ENCODE results near the gene PLPP4. TPM values are rescaled to one million over a fixed set of nuclear protein-coding genes. Genes with fewer than 3 reads are reported as not detected.

Gene PLPP4
- total RNA-seq, 1 donor from 2014 or later: not detected

DNA sequence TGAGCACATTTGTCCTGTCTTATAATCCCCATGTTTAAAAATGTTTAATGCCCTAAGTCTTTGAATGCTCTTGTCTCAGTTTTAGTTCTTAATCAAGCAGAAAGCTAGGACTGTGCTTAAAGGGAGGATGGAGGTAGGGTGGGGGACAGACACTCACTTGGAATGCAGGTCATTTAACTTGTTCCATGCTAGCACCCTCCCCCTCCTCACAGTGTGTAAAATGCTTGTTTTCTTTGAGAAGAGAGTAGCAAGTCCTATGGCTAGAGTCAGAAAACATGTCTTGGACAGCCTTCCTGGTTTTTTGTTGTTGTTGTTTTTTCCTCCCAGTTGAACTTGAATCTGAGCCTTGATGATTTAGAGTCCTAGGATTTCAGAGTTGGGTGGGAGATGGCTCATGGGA is 114.2 kb downstream of the PLPP4 start:
- intact Hi-C loops (cut with micrococcal nuclease): no loop called here

DNA sequence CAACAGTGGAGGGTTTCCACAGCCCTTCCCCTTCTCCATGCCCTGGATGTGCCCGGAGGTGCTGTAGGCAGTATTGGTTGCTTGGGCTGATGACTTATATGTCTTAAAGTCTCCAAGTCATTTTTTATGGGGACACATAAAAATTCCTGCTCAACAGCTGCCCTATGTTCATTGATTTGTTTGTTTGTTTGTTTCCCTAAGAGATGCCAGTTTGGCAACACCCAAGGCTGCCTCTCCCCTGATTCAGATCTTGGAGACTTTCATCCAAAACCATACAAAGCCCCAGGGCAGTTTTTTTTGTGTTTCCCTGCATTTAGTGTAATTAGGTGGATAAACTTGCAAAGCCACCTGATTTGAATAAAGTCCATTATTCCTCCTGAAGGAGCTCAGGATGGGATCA is 115.3 kb downstream of the PLPP4 start:
- intact Hi-C loops (cut with micrococcal nuclease): no loop called here

DNA sequence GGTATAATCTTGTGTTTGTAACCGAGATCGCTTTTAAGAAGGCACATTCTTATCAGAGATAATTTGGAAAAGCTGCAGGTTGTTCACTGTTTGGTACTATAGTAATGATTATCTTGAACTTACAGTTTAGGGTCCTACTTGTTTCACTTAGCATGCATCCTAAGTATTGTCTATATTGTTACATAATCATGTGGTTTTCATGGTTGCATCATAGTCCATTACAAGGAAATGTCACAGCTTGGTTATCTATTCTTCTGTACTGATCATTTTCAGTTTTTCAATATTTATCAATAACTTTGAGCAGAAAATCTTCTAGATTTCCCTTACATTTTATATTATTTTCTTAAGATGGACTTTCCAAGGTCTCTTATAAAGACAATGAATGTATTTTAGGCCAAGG is 116.3 kb downstream of the PLPP4 start:
- intact Hi-C loops (cut with micrococcal nuclease): no loop called here

DNA sequence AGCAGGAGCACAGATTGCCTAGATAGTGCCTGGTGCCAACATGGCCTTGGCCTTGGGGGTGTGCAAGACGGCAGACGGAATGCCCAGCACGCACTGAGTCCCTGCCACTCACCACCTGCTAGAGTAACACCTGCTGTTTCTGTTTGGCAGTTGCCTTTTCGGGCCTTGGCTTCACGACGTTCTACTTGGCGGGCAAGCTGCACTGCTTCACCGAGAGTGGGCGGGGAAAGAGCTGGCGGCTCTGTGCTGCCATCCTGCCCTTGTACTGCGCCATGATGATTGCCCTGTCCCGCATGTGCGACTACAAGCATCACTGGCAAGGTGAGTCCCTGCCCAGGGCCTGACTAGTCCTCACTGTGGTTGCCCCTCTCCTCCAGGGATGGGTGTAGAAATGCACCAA is 118.0 kb downstream of the PLPP4 start:
- intact Hi-C loops (cut with micrococcal nuclease): no loop called here

DNA sequence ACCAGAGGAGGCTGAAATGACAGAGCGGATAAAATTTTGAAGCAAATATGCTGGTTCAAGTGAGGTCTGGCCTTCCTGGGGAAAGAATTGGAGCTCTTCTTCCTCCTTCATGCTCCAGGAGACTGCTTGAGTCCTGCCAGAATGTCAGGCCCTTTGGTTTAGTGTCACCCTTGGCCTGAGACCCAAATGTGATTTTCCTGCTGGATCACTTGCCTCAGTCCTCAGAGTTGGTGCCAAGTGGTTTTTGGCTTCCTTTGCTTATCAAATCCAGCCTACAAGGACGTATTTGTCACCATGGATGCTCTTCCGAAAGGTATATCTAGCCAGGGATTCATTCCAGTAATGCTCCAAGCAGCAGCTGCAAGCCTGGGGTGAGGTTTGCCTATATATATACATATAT is 118.4 kb downstream of the PLPP4 start:
- intact Hi-C loops (cut with micrococcal nuclease): no loop called here

DNA sequence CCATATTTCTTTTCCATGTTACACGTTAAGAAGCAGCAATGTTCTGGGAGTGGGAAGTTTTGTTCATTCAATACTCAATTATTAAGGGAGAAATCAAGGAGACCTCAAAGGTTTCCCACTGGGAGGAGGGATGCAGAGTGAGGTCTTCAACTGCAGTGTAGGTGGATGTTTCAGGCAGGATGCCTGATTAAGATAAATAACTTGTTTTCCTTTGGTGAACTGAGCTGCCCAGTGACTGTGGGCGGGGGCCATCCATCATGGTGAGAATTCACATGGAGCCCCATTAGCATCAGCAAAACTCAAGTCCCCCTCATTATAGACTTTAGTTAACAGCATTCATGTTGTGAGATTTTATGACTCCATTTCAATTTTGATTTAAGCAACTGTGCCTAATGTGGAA is 121.1 kb downstream of the PLPP4 start:
- intact Hi-C loops (cut with micrococcal nuclease): no loop called here

DNA sequence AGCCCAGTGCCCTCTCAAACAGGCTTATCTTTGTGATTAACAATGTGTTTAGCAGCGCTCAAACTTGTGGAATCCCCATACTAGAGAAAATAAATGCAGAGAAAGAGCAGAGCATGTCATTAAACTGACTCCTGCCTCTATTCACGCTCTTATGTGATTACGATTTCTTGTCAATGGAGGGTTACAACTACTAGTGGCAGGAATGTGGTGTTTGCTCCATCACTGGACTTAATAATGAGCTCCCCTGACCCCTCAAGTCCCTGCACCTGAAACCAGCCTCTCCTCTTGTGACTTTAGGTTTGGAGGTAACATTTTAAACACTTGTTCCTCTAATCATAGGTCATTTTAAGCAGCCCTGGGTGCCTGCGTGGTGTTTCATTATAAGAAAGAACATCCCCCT is 121.9 kb downstream of the PLPP4 start:
- intact Hi-C loops (cut with micrococcal nuclease): no loop called here

DNA sequence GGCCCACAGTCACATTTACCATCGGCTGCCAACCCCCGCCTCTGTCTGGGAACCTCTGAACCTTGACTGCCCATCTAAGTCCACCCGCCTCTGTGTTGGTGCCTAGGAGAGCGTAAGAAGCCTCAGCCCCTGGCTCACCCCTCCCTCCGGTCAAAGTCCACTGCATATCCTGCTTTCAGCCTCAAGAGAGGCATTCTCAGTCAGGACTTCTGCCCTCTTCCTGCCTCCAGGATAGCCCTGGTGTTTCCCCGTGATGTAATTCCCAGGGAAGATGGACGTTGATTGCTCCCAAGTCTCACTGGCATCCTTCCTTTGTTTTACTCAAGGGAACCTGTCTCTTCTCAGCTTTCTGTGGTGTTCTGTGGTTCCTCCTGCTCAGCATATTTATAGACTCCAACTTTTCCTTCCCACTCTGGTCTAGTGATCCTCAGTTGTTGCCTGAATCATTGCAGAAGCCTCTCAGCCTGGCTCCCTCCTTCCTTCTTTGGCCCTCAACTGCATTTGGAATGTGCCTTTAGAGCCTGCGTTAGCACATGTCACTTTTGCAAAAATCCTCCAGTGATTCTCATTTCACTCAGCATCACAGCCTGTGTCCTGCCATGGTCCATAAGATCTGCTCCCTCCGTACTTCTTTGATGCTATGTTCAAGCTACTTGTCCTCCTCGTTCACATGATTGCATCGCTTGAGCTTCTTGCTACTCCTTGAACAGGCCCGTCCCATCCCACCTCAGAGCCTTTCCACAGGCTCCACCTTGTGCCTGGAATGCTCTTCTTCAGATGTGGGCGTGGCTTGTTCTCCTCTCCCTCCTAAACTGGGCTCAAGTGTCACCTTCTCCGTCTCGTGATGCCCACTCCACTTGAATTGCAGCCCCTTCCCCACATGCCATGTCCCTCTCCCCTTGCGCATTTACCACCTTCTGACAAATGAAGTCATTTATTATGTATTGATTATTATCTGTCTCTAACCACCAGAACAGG is 124.2 kb downstream of the PLPP4 start:
- intact Hi-C loops (cut with micrococcal nuclease): no loop called here

DNA sequence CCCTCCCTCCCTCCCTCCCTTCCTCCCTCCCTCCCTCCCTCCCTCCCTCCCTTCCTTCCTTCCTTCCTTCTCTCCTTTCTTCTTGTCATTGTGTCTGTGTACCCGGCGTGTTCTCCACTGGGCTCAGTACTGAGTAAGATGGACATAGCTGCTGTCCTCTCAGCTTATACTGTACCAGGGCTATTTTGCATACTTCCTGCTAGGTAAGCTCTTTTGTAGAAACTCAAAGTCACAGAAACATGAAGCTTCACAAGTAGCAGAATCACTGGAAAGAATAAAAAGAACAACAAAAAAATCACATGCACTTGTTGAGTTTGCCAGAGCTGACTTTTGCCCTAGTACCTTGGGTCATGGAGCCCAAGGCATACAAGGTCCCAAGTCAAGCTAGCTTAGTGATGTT is 125.7 kb downstream of the PLPP4 start:
- intact Hi-C loops (cut with micrococcal nuclease): no loop called here

DNA sequence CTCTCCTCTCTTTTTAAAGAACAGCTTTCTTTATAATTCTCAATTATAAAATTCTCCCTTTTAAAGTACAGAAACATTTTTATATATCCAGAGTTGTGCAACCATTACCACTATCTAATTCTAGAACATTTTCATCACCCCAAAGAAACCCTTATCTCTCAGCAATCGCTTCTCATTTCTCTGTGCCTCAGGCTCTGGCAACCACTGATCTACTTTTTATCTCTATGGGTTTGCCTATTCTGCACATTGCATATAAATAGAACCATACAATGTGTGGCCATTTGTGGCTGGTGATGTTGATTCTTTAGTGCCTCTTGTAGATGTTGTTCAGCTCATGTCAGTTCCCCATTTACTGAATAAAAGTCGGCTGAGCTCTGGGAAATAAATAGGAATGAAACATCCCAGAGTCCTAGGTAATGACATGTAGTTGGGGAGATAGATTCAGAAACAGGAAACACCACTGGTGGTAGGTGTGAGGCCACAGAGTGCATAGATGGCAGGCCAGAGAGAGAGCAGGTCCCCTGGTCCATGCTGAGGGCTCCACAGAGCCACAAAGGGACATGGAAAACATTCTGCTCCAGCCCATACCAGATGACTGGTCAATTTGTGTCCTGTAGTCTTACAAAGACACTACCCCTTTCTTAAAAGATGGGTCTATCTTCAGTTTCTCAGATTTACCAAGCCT is 126.5 kb downstream of the PLPP4 start:
- intact Hi-C loops (cut with micrococcal nuclease): no loop called here

DNA sequence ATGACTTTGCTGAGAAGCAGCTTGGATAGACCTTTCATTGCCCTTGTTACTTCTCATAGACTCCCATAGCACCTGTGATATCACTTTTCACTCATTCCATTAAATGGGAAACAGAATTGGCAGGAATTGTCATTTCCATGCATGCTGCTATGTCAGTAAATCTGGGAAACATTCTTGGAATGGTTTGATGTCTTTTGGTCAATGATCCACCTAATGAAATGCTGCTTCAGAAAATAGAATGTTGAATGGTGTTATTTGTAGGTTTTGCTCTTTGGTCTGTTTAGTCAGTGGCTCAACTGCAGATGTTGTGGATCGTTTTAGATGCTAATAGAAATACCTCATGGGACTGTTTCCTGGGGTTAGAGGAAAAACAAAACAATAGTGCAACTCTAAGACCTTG is 127.8 kb downstream of the PLPP4 start:
- intact Hi-C loops (cut with micrococcal nuclease): no loop called here

DNA sequence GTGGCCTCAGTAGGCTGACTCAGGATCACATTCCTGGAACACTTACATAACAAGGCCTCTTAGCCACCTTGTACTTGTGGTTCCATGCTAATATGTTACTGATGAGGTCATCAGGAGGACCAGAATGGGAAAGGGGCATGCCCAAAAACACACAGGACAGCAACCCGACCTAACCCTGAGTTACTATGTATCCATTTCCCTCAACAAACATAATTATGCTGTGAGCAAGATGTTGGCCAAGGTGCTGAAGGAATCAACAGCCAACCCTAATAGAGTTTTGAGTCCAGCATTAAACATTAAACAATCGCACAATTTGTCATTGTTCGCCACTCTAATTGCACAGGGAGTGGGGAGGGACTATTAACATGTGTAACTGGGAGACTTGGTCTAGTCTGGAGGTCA is 129.4 kb downstream of the PLPP4 start:
- intact Hi-C loops (cut with micrococcal nuclease): no loop called here

DNA sequence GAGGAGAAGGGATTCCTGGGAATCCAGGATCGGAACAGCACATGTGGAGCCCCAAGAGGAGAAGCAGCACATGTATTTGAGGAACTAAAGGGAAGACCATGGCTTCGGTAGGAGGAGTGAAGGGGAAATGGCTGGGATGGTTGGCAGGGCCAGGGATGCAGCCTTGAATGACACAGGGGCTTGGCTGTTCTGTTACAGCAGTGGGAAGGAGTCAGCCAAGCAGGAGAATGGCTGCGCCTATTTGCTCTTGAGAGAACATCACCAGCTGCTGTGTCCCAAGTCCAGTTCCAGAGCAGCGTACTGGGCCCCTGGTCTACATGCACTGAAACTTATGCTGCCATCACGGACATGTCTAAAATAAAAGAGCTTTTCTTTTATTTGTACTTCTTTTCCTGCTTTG is 130.0 kb downstream of the PLPP4 start:
- intact Hi-C loops (cut with micrococcal nuclease): no loop called here

DNA sequence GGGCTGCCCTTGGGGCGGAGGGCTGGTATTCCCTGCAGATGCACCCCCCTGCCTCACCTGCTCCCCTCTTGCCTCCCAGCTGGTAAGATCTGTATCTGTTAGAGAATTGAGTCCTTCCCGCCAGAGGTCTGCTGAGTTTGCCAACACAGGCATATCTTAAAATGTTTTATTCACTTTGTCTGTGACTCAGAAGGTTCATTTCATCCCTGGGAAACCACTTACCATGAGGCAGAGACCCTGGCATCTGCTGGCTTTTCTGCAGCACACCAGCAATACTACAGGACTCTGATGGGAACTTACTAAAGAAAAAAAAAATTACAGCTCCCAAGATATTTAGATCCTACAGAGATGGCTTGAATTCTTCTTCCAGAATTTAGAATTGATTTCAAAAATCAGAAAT is 131.3 kb downstream of the PLPP4 start:
- intact Hi-C loops (cut with micrococcal nuclease): no loop called here

DNA sequence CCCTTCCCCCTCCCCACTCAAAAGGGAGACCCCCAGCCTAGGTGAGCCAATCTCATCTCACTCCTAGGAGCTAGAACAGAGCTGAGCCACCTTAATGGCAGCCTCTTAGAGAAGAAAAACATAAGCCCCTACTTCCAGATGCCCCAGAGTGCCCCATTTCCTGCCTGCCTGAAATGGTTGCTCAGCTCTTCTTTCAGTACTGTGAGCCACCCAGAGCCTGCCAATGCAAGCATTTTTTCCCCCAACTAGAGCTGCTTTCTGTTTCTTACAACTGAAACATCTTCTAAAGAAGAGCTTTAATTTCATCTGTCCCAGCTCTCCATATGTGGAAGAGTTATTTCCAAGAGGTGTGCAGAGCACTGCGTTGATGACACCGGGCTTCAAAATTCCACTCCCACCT is 136.7 kb downstream of the PLPP4 start:
- intact Hi-C loops (cut with micrococcal nuclease): no loop called here

DNA sequence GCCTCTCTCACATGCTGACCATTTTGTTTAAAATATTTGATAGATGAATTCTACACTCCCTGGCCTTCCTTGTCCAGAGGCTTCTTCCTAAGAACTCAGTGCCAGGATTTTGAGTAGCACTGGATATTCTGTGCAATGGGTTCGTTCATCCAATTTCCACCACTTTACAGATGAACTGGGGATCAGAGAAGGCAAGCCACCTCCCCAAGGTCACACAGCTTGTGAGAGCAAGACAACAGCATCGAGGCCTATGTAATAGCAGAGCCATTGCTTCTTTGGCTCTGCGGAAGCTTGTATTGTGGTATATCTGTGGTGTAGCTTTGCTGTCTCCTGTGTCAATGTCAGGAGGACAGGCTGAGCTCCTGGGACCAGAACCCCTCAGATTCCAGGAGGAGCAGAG is 140.9 kb downstream of the PLPP4 start:
- intact Hi-C loops (cut with micrococcal nuclease): no loop called here

DNA sequence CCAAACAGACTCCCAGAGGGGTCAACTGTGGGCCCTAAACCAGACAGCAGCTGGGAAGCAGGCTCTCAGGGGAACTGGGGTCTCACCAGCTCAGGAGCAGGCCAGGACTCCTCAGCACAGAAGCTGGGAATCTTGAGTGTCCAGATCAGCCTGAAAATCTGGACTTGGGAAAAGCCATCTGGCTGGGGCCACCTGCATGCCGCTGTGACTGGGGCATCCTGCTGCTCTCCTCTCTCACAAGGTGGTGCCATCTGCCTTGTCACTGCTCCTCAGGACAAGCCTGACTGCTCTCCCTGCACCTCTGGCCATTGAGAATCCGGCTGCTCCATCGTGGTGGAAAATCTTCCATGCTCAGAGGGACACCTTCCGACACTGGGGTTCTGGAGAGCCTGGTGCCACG is 141.4 kb downstream of the PLPP4 start:
- intact Hi-C loops (cut with micrococcal nuclease): no loop called here

DNA sequence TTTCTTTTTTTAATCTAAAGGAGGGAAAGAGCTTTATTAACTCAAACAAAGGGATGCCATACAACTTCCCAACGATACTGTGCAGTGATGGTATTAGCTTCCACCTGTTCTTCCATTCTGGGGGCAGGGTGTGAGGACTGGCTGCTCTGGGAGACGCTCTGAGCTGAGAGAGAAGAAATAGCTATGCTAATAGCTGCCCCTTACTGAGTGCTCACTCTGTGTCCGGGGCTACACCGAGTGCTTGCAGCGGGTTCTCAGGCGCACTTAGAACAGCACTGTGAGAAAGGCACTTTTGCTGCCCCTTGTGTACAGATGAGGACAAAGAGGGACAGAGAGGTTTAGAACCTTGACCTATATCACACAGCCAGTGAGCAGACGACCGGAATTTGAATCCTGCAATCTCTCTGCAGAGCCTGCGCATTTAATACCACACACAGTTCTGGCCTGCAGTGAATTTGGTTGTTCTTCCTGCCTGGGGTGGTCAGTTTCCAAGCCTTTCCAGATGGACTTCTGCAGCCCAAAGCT is 142.2 kb downstream of the PLPP4 start:
- intact Hi-C loops (cut with micrococcal nuclease): no loop called here

DNA sequence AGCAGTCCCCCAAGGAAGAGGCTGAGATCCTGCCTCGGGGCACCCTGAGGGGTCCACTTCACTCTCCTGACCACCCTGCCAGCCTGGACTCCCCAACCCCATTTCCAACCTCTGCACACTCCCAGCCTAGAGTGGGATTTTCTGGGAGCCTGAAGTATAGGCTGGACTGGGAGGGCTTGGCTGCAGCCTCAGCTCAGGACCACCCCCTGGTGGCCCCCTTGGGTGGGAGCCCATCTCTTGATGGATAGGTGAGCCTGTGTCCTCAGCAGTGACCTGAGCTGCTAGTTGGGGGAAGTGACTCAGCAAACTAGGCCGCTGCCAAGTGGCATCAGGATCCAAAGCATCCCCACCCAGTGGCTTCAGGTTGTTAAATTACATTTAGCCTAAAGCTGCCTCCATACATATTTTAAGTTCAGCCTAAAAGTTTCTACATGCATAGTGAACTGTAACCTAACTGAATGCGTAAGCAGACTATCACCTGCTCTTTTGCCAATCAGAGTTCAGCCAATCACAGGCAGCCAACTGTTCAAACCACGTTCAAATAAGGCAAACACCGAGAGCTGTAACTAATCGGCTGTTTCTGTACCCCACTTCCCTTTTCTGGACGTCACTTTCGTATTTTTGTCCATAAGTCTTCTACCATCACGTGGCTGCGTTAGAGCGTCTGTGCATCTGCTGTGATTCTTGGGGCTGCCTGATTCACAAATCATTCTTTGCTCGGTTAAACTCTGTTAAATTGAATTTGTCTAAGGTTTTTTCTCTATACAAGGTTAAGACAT is 144.0 kb downstream of the PLPP4 start:
- intact Hi-C loops (cut with micrococcal nuclease): no loop called here

DNA sequence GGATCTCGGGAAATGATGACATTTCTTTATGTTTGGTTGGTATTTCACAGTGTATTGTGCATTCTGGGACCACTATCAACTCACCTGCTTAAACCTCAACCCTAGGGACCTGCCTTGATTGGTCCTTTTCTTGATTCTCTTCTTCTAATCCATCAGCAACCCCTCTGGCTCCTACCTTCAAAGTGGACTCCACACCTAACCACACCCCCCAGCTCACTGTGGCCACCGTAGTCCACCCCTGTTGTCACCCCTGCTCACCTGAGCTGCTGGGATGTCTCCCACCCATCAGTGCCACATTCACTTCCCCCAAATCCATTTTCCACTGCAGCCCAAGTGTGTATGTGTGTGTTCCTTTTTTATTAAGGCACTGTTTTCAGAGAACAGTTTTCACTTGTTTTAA is 145.0 kb downstream of the PLPP4 start:
- intact Hi-C loops (cut with micrococcal nuclease): no loop called here

DNA sequence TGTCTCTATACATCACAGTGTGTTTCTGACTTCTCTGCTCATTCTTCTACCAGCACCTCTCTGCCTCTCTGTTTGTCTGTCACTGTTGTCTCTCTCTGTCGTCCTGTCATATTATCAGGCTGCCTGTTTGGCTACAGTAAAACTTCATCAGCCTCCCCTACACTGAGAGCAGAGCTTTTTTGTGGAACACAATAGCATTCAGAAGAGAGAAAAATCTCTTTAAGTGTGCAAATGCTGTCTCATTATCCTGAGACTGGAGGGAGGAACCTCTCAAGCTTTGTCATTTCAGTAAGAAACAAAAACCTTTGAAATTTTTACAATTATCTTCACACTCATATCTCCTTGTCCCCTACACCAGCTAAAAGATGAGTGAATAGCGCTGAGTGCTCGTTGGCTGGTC is 148.4 kb downstream of the PLPP4 start:
- intact Hi-C loops (cut with micrococcal nuclease): no loop called here

Measured in T-helper 1 cell treated with Interleukin-12 subunit alpha and Interleukin-12 subunit beta and Interleukin-4 antibody, amounts not matched to agents 30 ng/mL and 1 ng/mL, for 36 hours (primary cell).